H54 (cell line): ENCODE measurements around the gene HS3ST4.

Experiments used
- DNase-seq: peaks from one replicate; pipeline ENCODE4 v3.0.0; 2011; ENCODE audit warnings: low spot score, mixed read lengths; ENCODE audit not compliant: insufficient read length
- FAIRE-seq: peaks from 3 replicates; lab custom pipeline; 2011; peaks lifted over from hg19 to GRCh38; lab: Jason Lieb, UNC
- POLR2A ChIP-seq: IDR thresholded peaks from 2 replicates; pipeline ENCODE4 v1.6.1; 2011; ENCODE audit warnings: low read depth, mild to moderate bottlenecking, low read length

The HS3ST4 gene

DNA sequence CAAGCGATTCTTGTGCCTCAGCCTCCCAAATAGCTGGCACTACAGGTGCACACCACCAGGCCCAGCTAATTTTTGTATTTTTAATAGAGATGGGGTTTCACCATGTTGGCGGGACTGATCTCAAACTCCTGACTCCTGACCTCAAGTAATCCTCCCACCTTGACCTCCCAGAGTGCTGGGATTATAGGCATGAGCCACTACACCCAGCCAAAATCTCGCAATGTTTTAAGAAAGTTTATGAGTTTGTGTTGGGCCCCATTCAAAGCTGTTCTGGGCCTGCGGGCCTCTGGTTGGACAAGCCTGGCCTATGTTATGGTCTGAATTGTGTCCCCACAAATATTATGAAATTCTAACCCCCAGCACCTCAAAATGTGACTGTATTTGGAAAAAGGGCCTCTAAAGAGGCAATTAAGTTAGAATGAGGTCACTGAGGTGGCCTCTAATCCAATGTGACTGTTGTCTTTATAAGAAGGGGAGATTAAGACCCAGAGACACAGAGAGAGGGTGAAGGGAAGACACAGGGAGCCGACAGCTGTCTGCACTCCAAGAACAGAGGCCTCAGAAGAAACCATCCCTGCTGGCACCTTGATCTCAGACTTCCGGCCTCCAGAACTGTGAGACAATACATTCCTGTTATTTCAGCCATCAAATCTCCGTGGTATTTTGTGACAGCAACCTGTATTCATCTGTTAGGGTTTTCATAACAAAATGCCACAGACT is 469.9 kb downstream of the HS3ST4 start:
- DNase-seq (no peak), FAIRE-seq (no peak)
- TF ChIP-seq POLR2A = no peak

DNA sequence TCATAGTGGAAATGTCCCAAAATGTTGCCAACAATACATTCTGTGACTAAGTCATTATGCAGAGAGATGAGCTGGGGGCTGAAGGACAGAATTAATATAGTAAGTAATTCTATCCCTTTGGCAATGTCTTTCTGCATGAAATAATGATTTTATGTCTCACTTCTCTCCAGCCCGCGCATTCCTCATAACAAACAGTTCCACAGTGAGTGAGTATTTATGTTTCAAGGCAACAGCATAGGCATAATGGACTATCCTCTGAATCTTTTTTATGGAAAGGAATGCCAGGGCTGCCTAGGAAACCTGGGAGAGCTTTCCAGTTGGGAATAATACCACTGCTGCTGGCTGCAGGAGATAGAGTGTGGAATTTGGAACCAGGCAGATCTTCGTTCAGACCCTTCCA is 477.7 kb downstream of the HS3ST4 start:
- no peak for TF ChIP-seq POLR2A
- DNase-seq (no peak), FAIRE-seq (no peak)

DNA sequence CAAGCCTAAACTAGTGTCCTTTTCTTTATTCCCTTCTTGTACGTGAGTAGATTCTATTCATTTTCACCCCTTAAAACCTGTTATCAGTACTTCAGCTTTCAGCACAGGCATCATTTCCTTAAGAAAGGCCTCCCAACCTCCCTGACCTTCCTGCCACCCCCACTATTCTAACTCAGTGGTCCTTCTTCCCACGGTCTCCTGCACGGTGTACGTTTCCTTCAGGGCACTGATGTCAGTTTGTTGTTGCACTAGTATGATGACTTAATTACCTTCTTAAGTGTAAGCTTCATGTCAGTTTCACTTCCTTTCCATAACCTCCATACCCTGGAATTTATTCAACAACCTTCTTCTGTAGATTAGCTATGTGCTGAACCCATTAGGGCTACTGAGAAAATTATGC is 484.2 kb downstream of the HS3ST4 start:
- no peak for FAIRE-seq
- TF ChIP-seq POLR2A = no peak
- DNase-seq = no peak

DNA sequence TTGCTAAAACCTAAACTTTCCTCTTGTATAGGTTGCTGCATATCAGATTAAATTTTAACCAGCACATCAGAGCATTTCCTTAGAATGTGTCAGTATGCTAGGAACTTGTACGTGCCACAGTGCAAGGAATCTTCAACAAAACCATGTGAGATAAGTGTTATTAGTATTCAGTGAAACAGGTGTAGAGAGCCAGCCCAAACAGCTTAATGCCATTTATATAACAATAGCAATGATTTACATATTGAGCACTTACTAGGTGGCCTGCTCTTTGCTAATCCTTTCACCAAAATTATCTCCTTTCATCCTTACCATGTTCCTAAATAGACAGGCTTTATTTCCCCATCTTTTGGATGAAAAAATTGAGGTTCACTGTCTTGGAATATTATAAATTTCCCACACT is 485.7 kb downstream of the HS3ST4 start:
- no peak for FAIRE-seq
- DNase-seq = no peak
- TF ChIP-seq POLR2A = no peak

DNA sequence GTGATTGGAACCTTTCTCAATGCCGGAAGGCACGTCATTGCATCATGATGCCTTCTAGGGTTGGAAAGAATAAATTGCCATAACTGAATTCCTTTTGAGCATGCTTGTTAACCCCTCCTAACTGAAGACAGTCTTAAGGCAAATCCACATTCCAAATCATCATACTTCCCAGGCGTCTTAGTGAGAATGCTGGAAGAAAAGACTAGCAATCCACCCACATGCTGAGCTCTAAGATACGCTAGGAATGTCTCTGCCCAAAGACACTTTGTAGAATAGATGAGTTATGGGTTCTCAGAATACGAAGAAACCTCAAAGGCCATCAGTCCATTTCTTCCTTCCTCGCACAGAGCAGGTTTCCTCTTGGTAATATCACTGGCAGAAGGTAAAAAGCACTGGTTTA is 486.5 kb downstream of the HS3ST4 start:
- DNase-seq (no peak), FAIRE-seq (no peak)
- no peak for TF ChIP-seq POLR2A

DNA sequence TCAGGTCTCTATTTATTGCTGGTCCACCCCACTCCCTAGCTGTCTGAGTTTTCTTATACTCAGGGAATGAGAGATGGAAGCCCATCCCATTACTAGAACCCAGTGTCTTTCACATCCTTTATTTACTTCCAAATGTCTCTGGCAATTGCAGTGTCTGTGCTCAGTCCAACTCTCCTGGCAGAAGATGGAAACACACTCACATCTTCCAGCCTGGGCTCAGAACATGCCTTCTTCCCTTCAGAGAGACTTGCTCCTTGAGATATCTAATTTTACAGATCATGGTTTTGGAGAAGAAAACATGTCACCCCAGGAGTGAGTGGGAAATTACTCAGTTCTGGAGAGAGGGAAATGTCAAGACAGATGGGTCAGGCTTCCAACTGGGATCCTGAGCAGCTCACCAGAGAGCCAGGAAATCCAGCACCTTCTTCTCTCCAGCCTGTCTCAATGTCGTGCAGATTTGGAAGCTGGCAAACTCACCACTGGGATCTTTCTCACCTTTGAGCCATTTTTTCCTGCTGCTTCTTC is 494.4 kb downstream of the HS3ST4 start:
- no peak for FAIRE-seq
- DNase-seq = no peak
- no peak for TF ChIP-seq POLR2A
